ENCODE measurements around the gene CD101.
"Not testable (repeated sequence)": the region's sequence is repeated elsewhere in the genome, so short reads cannot be mapped to it uniquely, and the experiment has no call there.

The CD101 gene, protein sequence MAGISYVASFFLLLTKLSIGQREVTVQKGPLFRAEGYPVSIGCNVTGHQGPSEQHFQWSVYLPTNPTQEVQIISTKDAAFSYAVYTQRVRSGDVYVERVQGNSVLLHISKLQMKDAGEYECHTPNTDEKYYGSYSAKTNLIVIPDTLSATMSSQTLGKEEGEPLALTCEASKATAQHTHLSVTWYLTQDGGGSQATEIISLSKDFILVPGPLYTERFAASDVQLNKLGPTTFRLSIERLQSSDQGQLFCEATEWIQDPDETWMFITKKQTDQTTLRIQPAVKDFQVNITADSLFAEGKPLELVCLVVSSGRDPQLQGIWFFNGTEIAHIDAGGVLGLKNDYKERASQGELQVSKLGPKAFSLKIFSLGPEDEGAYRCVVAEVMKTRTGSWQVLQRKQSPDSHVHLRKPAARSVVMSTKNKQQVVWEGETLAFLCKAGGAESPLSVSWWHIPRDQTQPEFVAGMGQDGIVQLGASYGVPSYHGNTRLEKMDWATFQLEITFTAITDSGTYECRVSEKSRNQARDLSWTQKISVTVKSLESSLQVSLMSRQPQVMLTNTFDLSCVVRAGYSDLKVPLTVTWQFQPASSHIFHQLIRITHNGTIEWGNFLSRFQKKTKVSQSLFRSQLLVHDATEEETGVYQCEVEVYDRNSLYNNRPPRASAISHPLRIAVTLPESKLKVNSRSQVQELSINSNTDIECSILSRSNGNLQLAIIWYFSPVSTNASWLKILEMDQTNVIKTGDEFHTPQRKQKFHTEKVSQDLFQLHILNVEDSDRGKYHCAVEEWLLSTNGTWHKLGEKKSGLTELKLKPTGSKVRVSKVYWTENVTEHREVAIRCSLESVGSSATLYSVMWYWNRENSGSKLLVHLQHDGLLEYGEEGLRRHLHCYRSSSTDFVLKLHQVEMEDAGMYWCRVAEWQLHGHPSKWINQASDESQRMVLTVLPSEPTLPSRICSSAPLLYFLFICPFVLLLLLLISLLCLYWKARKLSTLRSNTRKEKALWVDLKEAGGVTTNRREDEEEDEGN

DNA sequence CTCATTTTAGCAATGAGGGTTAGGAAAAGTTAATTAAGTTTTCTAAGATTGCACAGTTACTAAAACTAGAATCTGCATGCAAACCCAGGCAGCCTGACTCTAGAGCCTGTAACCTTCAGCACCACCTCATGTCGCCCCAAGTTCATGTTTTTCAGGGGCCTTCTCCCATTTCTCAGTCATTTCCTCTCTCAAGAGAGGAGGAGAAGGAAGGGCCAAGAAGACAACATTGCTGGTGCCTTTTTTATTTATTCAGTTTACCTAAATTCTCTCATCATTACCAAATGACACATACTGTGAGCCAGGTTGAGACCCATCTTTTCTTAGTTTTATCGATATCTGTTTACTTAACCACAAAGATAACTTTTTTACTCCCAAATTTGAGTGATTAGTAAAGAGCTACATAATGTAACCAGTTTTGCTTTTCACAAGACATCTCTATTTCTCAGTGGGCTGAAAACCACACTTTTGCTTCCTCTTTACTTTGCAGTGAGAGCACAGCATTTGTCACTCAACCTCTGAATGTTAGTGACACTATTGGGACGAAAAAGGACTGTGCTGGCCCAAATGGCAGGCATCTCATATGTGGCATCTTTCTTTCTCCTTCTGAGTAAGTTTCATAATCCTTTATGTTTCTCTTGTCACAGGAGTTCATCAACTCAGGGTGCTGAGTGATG is at the start of gene CD101:
TSS of gene CD101 (plus strand) at position 507 of the 674 bp plus-strand sequence. CDS start at position 565, 58 bp downstream.
- no peak for DNase-seq

DNA sequence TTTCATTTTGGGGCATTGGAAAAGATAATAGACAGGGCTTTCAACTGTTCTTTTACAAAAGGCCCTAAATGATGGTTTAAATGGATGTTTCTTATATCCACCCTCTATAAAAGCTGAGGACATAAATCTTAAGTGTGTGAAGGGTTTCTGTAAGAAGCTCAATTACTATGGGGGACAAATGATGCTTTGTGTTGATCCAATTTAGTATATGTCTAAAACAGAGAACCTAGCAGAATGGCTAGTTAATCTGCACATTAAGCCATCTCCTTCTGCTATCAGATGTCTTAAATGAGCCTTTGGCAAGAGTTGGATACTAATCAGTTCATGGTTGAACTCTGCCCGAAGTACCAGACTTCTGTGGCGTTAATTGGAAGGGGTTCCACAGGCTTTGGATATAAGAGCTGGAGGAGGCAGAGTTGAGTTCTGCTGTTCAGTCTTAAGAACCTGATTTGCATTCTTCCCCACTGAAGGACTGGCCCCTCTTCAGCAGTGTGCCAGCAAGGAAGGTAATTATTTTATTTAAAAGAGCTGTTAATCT is 48.8 kb upstream of the CD101 start:
- no peak for DNase-seq

DNA sequence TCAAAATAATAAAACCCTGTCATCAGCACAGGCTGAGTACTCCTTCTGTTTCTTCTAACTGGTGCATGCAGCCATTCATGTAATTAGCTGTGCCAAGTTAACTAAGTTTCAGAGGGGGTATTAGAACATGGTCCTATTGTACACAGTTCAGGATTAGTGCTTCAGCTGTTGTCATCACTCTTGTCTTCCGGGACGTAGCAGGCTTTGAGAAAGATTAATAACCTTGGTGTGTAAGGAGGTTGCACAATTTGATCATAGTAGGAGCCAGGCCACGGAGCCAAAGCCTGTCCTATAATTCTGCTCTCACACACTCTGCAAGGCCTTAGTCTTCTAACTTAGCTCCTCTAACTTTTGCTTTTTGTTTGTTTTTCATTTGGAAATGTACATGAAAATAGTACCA is 47.1 kb upstream of the CD101 start:
- no peak for DNase-seq

DNA sequence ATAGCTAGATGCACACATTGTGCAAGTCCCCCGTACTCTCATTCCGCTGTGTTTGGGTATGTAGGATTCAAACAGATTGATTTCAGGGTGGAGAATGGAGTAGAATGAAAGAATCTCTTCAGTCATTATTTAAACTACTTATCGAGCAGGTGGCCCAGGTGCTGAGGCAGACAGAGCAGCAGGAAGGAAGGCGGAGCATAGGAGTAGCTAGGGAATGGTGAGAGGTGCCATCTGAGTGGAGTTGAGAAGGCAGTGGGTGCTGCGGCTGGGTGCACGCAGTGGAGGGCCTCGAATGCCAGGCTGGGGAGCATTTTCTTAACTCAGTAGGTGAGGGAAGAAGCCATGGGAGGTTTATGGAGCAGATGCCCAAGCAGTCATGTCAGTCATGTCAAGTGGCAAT is 45.2 kb upstream of the CD101 start:
- DNase-seq: no peak

DNA sequence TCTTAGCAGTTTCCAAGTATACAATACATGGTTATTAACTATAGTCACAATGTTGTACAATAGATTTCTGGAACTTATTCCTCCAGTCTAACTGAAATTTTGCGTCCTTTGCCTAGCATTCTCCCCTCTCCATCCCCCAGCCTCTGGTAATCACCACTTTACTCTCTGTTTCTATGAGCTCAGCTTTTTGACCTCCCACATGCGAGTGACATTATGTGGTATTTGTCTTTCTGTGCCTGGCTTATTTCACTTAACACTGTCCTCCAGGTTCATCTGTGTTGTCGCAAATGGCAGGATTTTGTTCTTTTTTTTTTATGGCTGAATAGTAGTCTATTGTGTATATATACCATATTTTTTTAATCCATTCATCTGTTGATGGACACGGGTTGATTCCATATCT is 43.9 kb upstream of the CD101 start:
- no peak for DNase-seq

DNA sequence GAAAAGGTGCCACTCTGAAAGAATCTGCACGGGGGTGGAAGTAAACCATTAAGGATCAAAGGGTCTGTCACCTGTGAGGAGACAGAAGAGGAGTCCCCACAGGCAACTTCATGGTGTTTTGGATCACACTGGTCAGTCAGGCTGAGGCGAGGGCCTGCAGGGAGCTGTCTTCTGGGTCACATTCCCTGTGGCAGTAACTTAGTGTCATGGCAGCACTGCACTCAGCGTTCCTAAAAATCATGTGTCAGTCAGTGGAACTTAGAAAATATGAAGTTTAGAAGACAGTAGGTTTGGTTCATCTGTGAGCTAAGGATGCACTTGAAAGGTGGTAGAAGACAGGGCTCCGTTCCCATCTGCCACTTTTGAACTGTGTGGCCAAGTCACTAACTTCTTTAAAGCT is 43.5 kb upstream of the CD101 start:
- no peak for DNase-seq

DNA sequence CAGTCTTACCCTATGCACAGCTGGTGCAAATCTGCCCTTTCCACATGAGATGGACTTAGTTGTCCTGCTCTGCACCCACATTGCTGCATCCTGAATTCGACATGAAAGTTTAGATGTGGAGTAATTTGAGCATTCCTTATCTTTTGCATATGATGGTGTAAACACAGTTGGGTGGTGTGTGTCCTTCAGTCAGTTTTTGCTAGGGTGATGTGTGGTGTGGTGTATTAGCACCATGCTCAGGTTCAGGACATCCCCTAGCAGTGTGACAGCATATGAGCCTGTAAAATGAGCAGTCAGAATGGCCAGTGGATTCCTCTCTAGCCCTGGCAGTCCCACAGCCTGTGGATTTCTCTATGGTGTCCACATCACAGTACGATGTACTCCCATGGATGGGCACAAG is 42.6 kb upstream of the CD101 start:
- no peak for DNase-seq

DNA sequence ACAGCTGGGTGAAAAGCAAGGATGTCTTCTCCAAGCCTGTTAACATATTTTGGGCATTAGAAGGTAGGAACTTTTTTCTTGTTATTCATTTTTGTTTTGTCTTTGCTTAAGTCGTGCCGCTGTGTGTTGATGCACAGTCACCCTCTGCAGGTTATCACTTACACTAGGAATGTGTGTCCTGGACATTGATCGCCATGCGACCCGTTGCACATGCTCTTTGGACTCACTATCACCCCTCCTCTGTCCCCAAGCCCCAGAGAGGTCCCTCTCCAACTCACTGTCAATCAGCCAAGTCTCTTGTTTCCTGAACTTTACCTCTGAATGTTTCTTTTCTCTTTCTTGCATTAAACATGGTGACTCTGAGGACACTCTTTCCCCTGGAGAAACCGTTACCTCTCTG is 40.0 kb upstream of the CD101 start:
- DNase-seq: no peak

DNA sequence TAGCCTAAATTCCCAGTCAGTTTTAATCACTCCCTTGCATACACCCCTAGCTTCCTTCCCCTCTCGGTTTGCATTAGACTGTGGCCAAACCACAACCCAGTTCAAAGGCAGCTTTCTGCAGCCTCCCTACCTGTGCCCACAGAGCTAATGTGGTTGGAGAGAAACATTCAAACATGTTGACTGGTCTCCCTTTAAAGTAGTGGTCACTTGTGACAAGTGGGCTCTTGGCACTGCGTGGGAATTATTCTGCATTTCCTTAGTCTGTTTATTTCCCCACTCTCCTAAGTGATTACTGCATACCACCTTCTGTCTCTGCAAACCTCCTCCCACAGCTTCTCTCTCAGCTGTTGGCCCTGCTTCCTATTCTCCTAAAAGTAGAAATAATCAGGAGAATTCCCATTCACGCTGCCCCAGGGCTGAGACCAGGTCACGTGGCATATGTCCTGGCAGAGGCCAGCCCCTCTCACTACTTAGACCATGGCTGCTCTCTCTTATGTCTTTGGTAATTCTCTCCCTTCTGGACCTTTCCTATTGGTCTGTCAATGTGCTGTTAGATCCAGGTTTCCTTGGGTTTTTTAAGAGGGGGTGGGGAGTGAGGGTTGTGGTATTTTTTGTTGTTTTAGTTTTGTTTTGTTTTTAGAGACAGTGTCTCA is 38.4 kb upstream of the CD101 start:
- no peak for DNase-seq

DNA sequence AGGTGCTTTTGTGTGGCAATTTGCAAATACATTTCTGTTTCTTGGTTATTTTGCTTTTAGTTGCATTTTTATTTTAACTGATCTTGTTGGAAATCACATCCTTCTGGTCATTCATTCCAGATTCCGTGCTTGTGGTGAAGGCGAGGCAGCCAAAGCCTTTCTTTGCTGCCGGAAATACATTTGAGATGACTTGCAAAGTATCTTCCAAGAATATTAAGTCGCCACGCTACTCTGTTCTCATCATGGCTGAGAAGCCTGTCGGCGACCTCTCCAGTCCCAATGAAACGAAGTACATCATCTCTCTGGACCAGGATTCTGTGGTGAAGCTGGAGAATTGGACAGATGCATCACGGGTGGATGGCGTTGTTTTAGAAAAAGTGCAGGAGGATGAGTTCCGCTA is 34.8 kb upstream of the CD101 start:
- DNase-seq: no peak

DNA sequence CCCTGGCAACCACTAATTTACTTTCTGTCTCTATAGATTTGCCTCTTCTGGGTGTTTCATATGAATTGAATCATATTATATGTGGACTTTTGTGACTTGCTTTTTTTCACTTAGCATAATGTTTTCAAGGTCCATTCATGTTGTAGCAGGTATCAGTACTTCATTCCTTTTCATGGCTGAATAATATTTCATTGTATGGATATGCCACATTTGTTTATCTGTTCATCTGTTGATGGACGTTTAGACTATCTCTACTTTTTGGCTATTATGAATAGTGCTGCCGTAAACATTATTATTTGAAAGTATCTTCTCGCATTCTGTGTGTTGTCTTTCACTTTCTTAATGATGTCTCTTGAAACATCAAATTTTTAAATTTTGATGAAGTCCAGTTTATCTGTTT is 32.8 kb upstream of the CD101 start:
- DNase-seq: no peak

DNA sequence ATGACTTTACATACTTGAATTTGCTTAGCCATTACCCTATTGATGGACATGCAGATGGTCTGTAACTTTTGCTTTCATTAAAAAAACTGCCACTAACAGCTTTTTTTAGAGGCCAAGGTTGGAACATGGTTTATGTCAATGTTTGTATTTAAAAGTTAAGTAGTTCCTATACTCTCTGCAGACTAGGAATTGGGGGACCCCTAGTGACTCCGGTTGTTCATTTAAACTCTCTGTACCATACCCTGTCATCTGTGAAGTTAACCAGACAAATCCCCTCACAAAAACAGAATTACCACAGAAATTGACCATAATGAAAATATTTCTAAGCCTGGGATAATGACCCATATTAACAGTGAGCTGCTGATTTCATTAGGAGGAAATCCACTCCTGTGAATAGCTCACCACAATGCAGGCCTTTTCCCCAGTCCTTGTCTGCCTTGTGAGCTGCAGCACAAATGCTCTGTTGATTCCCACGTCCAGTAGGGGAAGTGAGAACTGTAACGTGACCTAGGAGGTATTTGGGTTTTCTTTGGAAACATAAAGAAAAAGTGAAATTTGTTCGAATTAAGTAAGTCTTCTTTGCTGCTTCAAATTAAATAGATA is 30.2 kb upstream of the CD101 start:
- no peak for DNase-seq

DNA sequence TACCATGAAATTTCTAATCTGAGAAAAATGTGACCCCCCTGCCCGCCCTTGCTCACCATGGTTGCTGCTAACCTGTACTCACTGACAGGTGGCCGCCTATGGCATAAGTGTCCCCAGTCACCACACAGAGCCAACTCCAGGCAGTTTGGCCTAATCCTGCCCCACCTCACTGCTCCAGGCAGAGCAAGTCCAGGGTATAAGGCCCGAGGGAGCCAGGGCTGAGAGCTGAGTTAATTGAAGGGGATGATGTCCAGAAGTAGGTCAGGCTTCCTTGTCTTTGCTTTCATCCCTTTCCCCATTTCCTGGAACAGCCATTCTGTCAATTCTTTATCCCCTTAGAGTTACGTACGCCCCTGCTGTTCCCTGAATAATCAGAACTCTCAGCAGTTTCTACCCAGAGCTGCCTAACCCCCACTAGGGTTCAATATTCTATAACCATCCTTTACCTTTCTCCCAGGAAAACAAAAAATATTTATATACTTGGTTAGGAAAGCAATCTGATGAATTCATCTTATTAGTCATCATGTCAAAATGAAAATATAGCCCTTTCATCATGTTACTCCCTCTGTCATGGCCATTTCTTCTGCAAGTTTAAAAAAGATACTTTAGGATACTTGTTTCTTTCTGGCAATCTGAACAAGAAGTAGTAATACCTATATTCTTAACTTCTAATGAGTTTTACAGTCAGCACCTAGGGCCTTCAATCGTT is 29.4 kb upstream of the CD101 start:
- no peak for DNase-seq

DNA sequence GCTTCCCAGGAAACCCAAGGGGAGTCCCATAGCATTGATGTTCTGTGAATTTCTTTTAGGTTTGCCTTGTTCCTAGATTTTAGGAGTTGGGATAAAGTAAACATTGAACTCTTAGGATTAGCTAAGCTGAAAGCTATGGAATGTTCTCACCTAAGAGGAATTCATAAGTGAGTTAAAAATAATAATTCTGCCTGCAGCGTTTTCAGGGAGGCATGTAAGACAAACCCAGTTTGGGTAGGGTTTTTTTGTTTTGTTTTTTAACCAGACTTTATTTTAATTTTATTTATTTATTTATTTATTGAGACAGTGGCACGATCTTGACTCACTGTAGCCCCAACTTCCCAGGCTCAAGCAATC is 28.9 kb upstream of the CD101 start:
- no peak for DNase-seq

DNA sequence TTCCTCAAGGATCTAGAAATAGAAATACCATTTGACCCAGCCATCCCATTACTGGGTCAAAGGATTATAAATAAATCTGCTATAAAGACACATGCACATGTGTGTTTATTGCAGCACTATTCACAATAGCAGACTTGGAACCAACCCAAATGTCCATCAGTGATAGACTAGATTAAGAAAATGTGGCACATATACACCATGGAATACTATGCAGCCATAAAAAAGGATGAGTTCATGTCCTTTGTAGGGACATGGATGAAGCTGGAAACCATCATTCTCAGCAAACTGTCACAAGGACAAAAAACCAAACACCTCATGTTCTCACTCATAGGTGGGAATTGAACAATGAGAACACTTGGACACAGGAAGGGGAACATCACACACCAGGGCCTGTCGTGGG is 21.3 kb upstream of the CD101 start:
- DNase-seq: not testable (repeated sequence)

DNA sequence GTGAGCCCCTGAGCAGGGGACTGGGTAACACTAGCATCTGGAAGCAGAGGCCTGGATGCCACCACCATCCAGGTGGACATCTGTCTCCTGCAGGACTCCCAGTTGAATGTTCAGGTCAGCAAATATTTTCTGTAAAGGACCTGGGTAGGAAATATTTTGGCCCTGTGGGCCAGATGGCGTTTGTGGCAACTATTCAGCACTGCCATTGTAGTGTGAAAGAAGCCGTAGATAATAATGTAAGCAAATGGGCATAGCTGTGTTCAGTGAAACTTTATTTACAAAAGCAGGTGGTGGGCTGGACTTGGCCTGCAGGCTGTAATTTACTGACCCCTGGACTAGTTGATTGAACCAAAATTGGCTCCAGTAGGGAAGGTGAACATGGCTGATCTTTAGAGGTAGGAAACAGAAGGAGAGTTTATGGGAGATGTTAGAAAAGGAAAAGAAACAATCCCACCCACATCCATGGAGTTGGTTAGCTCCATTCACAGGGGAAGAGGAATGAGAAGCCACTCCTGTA is 20.0 kb upstream of the CD101 start:
- DNase-seq: no peak

DNA sequence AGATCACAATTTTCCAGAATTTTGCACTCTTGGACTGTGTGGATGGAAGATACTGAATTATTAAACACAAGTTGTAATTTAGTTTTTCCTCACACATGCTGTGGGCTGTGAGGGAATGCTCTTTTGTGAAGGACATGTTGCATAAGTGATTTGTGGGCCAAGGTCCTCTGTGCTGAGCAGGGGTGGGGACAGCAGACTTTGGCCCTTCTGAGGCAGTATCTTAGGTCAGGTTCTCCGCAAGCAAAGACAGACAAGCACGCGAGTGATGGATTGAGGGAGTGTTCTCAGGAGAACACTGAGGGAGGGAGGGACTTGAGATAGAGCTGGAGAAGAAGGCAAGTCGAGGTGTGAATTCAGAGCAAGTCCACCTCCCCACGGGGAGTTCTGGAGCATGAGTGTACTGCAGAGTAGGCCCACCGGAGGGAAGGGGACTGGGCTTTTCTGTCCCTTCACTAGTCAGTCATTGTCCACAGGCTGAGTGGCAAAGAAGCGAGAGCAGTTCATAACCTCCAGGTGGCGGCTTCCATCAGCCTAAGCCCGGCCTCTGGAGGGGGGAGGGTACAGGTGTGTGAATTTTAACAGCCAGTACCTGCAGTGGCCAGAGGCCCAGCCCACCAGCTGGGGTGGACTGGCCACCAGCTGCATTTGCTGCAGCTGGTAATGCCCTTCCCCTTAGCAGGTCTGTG is 19.1 kb upstream of the CD101 start:
- no peak for DNase-seq

DNA sequence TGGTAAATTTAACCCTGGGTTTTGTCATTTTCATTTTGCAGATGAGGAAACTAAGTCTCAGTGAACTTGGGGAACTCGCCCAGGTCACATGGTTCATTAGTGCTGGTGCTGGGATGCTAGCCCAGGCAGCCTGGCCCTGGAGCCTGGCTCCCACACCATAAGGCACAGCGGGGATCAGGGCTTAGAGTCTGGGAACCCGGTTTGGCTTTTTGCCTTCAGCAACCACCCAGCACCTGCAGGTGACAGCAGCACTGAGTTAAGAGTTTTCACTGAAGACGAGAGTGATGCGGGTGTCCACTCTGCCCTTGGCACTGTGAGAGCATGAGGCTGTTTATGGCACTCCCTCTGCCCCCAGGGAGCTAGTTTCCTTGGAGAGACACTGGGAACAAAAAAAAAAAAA is 18.4 kb upstream of the CD101 start:
- no peak for DNase-seq

DNA sequence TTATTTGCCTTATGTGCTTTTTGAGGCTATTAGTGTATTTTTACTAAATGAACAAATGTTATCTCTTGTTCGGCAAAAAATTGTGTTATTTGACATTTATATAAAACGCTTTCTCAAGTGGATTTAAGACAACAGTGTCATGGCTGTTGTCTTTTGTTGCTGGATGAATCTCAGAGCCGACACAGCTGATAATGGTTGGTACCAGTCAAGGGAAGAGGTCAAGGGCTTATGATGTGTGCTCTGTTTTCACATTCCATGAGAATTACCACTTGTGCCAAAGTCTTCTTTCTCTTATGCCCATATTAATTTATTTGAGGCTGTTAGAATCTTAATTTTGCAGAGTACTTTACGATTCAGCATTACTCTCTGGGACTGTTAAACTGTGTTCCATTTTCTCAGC is 17.9 kb upstream of the CD101 start:
- no peak for DNase-seq

DNA sequence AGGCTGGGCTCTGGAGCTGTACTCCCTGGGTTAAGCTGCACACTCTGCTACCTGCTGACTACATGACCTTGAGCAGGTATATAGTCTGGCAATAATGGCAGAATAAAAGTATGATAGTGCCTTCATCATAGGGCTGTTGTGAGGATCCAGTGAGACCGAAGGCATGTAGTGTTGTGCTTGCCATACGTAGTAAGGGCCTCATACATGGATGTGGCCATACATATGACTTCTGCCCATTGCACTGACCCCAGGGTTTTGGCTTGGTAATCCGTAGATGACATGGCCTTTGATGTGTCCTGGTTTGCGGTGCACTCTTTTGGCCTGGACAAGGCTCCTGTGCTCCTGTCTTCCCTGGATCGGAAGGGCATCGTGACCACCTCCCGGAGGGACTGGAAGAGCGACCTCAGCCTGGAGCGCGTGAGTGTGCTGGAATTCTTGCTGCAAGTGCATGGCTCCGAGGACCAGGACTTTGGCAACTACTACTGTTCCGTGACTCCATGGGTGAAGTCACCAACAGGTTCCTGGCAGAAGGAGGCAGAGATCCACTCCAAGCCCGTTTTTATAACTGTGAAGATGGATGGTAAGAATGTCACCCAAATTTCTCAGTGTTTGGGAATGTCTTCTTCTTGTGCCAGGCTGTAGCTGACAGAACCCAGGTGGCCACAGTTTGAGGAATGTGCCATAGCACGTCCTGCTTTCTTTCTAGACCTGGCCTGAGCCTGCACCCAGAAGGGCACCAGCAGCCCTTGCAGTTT is 17.0 kb upstream of the CD101 start:
- no peak for DNase-seq

All from midbrain (tissue), 1 donor.